Measurements from ENCODE around the gene THBS2. TPM values are rescaled to one million over a fixed set of nuclear protein-coding genes. Genes with fewer than 3 reads are reported as not detected.

The THBS2 gene
- total and polyA plus RNA-seq, 4 donors, result 5.5 to 35.4 (median 24.1) TPM

DNA sequence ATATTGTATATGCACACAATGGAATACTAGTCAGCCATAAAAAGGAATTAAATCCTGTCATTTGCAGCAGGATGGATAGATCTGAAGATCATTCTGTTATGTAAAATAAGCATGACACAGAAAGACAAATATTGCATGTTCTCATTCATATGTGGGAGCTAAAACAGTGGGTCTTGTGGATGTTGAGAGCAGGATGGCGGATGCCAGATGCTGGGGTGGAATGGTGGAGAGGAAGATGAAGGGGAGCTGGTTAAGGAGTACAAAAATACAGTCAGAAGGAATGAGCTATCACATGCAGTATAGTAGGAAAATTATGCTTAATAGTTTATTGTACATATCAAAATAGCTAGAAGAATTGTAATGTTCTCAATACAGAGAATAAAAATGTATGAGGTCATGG, 41.8 kb downstream of the THBS2 start:
- DNase-seq (no peak), ATAC-seq (ENCODE audit: insufficient read depth, low FRiP score) (no peak)
- TF ChIP-seq, protein P1, sequence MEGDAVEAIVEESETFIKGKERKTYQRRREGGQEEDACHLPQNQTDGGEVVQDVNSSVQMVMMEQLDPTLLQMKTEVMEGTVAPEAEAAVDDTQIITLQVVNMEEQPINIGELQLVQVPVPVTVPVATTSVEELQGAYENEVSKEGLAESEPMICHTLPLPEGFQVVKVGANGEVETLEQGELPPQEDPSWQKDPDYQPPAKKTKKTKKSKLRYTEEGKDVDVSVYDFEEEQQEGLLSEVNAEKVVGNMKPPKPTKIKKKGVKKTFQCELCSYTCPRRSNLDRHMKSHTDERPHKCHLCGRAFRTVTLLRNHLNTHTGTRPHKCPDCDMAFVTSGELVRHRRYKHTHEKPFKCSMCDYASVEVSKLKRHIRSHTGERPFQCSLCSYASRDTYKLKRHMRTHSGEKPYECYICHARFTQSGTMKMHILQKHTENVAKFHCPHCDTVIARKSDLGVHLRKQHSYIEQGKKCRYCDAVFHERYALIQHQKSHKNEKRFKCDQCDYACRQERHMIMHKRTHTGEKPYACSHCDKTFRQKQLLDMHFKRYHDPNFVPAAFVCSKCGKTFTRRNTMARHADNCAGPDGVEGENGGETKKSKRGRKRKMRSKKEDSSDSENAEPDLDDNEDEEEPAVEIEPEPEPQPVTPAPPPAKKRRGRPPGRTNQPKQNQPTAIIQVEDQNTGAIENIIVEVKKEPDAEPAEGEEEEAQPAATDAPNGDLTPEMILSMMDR (IDR thresholded peaks at IDR 0.05; ENCODE audit: control extremely low read depth, extremely low read depth), result no peak

DNA sequence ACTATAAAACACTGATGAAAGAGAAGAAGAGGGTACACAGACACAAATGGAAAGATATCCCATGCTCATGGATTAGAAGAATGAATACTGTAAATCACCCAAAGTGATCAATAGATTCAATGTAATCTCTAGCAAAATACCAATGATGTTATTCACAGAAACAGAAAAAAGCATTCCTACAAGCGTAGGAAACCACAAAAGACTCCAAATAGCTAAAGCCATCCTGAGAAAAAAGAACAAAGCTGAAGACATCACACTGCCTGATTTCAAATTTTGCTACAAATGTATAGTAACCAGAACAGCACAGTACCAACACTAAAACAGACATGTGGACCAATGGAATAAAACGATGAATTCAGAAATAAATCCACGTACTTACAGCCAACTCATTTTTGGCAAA, 43.0 kb downstream of the THBS2 start:
- peaks cover 0 to 30% (median 10%) of the 10 kb centered on the region in 5 donors for H3K4me1 ChIP-seq (ENCODE audit: control insufficient read depth in 5 of 5, insufficient read depth in 5 of 5, low read length in 5 of 5)
- no peak overlapping the region for H3K27ac ChIP-seq (ENCODE audit: low read depth in 1 of 2, low read length in 1 of 2)
- no peaks in the 10 kb centered on the region for H3K36me3 ChIP-seq (ENCODE audit: control insufficient read depth in 4 of 4, insufficient read depth in 4 of 4, low read length in 4 of 4)
- H3K4me3 ChIP-seq, result no peak overlapping the region
- TF ChIP-seq, protein P1 (IDR thresholded peaks at IDR 0.05; ENCODE audit: control extremely low read depth, extremely low read depth), result no peak
- DNase-seq (no peak), ATAC-seq (ENCODE audit: insufficient read depth, low FRiP score) (no peak)
- H3K9ac ChIP-seq (ENCODE audit: insufficient read depth in 1 of 2, low read length in 2 of 2), result no peak overlapping the region
- H3K9me3 ChIP-seq (ENCODE audit: control insufficient read depth in 4 of 4, insufficient read depth in 3 of 4, low read length in 3 of 4), result peaks cover 0 to 6% (median 1%) of the 10 kb centered on the region in 4 donors
- 96 to 97% methylated on average over 3 of the region's 3 CpGs for WGBS, 2 donors
- no peaks in the 10 kb centered on the region for H3K27me3 ChIP-seq (ENCODE audit: control insufficient read depth in 3 of 3, insufficient read depth in 3 of 3, low read length in 2 of 3)

More for the DNA sequence above, 41.8 kb downstream of the THBS2 start:
- Histone ChIP-seq H3K9me3 (ENCODE audit: control insufficient read depth in 4 of 4, insufficient read depth in 3 of 4, low read length in 3 of 4) (peaks cover 0 to 6% (median 1%) of the 10 kb centered on the region in 4 donors), H3K27me3 (ENCODE audit: control insufficient read depth in 3 of 3, insufficient read depth in 3 of 3, low read length in 2 of 3) (no peaks in the 10 kb centered on the region), H3K36me3 (ENCODE audit: control insufficient read depth in 4 of 4, insufficient read depth in 4 of 4, low read length in 4 of 4) (no peaks in the 10 kb centered on the region), H3K9ac (ENCODE audit: insufficient read depth in 1 of 2, low read length in 2 of 2) (no peak overlapping the region), H3K27ac (ENCODE audit: low read depth in 1 of 2, low read length in 1 of 2) (no peak overlapping the region), H3K4me1 (ENCODE audit: control insufficient read depth in 5 of 5, insufficient read depth in 5 of 5, low read length in 5 of 5) (peaks cover 0 to 38% (median 10%) of the 10 kb centered on the region in 5 donors), H3K4me3 (no peak overlapping the region)
- 97 to 100% methylated on average over 1 of the region's 1 CpG for WGBS, 2 donors

DNA sequence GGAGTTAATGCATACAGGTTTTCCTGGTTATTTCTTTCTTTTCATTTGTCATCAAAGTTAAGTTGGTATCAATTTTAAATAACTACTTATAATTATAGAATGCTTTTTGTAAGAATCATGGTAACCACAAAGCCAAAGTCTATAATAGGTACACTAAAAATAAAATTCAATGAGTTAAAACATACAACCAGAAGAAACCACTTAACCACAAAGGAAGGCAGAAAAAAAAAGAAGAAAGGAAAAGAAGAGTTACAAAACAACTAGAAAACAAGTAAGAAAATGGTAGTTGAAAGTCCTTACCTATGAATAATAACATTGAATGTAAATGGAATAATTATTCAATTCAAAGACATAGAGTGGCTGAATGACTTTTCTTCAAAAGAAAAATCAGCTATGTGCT, 45.6 kb downstream of the THBS2 start:
- Histone ChIP-seq H3K4me1 (ENCODE audit: control insufficient read depth in 5 of 5, insufficient read depth in 5 of 5, low read length in 5 of 5) (peaks cover 0 to 6% (median 0%) of the 10 kb centered on the region in 5 donors), H3K27ac (ENCODE audit: low read depth in 1 of 2, low read length in 1 of 2) (no peak overlapping the region), H3K9ac (ENCODE audit: insufficient read depth in 1 of 2, low read length in 2 of 2) (no peak overlapping the region), H3K9me3 (ENCODE audit: control insufficient read depth in 4 of 4, insufficient read depth in 3 of 4, low read length in 3 of 4) (peaks cover 0 to 6% (median 1%) of the 10 kb centered on the region in 4 donors), H3K4me3 (no peak overlapping the region), H3K36me3 (ENCODE audit: control insufficient read depth in 4 of 4, insufficient read depth in 4 of 4, low read length in 4 of 4) (no peaks in the 10 kb centered on the region), H3K27me3 (ENCODE audit: control insufficient read depth in 3 of 3, insufficient read depth in 3 of 3, low read length in 2 of 3) (no peaks in the 10 kb centered on the region)
- ATAC-seq (ENCODE audit: insufficient read depth, low FRiP score) (no peak), DNase-seq (no peak)
- TF ChIP-seq, protein P1 (IDR thresholded peaks at IDR 0.05; ENCODE audit: control extremely low read depth, extremely low read depth), result no peak

DNA sequence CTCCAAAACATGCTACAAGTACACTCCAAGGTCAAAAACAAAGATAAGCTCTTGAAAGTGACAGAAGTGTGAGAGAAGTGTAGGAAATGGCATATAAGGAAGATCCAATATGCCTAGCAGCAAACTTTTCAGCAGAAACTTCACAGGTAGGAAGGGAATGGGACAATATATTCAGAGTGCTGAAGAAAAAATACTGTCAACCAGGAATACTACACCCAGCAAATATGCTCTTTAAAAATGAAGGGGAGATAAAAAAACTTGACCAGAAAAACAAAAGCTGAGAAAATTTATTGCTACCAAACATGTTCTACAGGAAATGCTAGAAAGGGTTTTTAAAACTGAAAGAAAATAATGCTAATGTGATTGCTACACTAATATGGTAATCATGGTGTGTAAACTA, 46.2 kb downstream of the THBS2 start:
- DNase-seq, result no peak
- peaks cover 0 to 3% (median 0%) of the 10 kb centered on the region in 5 donors for H3K4me1 ChIP-seq (ENCODE audit: control insufficient read depth in 5 of 5, insufficient read depth in 5 of 5, low read length in 5 of 5)
- H3K9ac ChIP-seq (ENCODE audit: insufficient read depth in 1 of 2, low read length in 2 of 2), result no peak overlapping the region
- no peak overlapping the region for H3K27ac ChIP-seq (ENCODE audit: low read depth in 1 of 2, low read length in 1 of 2)
- no peaks in the 10 kb centered on the region for H3K36me3 ChIP-seq (ENCODE audit: control insufficient read depth in 4 of 4, insufficient read depth in 4 of 4, low read length in 4 of 4)
- peaks cover 0 to 6% (median 1%) of the 10 kb centered on the region in 4 donors for H3K9me3 ChIP-seq (ENCODE audit: control insufficient read depth in 4 of 4, insufficient read depth in 3 of 4, low read length in 3 of 4)
- TF ChIP-seq, protein P1 (IDR thresholded peaks at IDR 0.05; ENCODE audit: control extremely low read depth, extremely low read depth), result no peak
- no peak overlapping the region for H3K4me3 ChIP-seq
- no peaks in the 10 kb centered on the region for H3K27me3 ChIP-seq (ENCODE audit: control insufficient read depth in 3 of 3, insufficient read depth in 3 of 3, low read length in 2 of 3)
- no peak for ATAC-seq (ENCODE audit: insufficient read depth, low FRiP score)

Measured in lung (tissue), 12 donors.